CD4-positive, CD25-positive, alpha-beta regulatory T cell (primary cell): ENCODE results near the gene PPIL6. TPM values are rescaled to one million over a fixed set of nuclear protein-coding genes. Genes with fewer than 3 reads are reported as not detected.

Experiments used
- ATAC-seq, 2 donors: fragments of 150-1000 bp; cut with Tn5 transposase; one replicate each; pipeline ENCODE4 v1.10.0; 2021; ENCODE audit warnings: low read depth in 2 of 2, moderate number of reproducible peaks in 2 of 2, moderate library complexity in 1 of 2
- DNase-seq, 3 donors: peaks; one replicate each; pipeline versions ENCODE4 v3.0.0 to v3.0.0-alpha.2; 2012 to 2022; ENCODE audit warnings: mixed read lengths in 1 of 3
- H3K27ac ChIP-seq: one replicate; pipeline ENCODE4 v1.7.0; 2013; ENCODE audit warnings: mild to moderate bottlenecking, low read length; ENCODE audit not compliant: insufficient read depth, poor library complexity, severe bottlenecking
- H3K27me3 ChIP-seq: one replicate; pipeline ENCODE4 v1.7.0; 2013; ENCODE audit warnings: low read length; ENCODE audit not compliant: control insufficient read depth, insufficient read depth
- H3K36me3 ChIP-seq: one replicate; pipeline ENCODE4 v1.7.0; 2013; ENCODE audit warnings: mild to moderate bottlenecking, low read length, moderate library complexity; ENCODE audit not compliant: control insufficient read depth, insufficient read depth
- H3K4me1 ChIP-seq: 2 replicates; pipeline ENCODE4 v1.7.0; 2013; ENCODE audit warnings: mild to moderate bottlenecking, low read length; ENCODE audit not compliant: insufficient read depth, control insufficient read depth, poor library complexity, severe bottlenecking
- H3K4me3 ChIP-seq: one replicate; pipeline ENCODE4 v1.7.0; 2013; ENCODE audit warnings: low read depth, mild to moderate bottlenecking, low read length, moderate library complexity
- H3K9me3 ChIP-seq, 2 experiments: 1 replicate in 1 of 2; 2 replicates in 1 of 2; pipeline ENCODE4 v1.7.0; 2013; ENCODE audit warnings: low read length in 2 of 2, mild to moderate bottlenecking in 1 of 2, moderate library complexity in 1 of 2; ENCODE audit not compliant: control insufficient read depth in 2 of 2
- H3K27ac Mint-ChIP-seq, 3 donors: one replicate each; pipeline ENCODE4 v1.8.0; 2020 to 2022; ENCODE audit warnings: mild to moderate bottlenecking in 3 of 3, mixed read lengths in 3 of 3, moderate library complexity in 2 of 3
- H3K27me3 Mint-ChIP-seq: one replicate; pipeline ENCODE4 v1.8.0; 2022; ENCODE audit warnings: mild to moderate bottlenecking, mixed read lengths
- H3K36me3 Mint-ChIP-seq: one replicate; pipeline ENCODE4 v1.8.0; 2020; ENCODE audit warnings: mixed read lengths
- H3K4me1 Mint-ChIP-seq, 4 donors: one replicate each; pipeline ENCODE4 v1.8.0; 2020 to 2022; ENCODE audit warnings: mixed read lengths in 4 of 4, mild to moderate bottlenecking in 1 of 4
- H3K4me3 Mint-ChIP-seq, 4 donors: one replicate each; pipeline ENCODE4 v1.8.0; 2020 to 2022; ENCODE audit warnings: mild to moderate bottlenecking in 4 of 4, mixed read lengths in 4 of 4, moderate library complexity in 3 of 4
- H3K9me3 Mint-ChIP-seq, 7 donors: one replicate each; pipeline ENCODE4 v1.8.0; 2020 to 2022; ENCODE audit warnings: mixed read lengths in 7 of 7, mild to moderate bottlenecking in 3 of 7, moderate library complexity in 2 of 7
- polyA plus RNA-seq, 4 donors: library from polyadenylated mRNA; unstranded; fragments of 300-500 nt; fragmentation: Illumina TruSeq; gene quantifications; one replicate each; pipeline ENCODE4 v1.2.3, GENCODE V29; 2021
- total RNA-seq: library from RNA; stranded (reverse); gene quantifications from one replicate; pipeline ENCODE4 v1.2.3, GENCODE V29; 2022

The PPIL6 gene
- total and polyA plus RNA-seq, 5 donors from 2014 or later = 0.24 to 0.91 (median 0.42) TPM

GRCh38 chr6:109451376-109451775, 10.9 kb upstream of the PPIL6 start:
- H3K4me3 ChIP-seq = no peak overlapping the region
- H3K36me3 ChIP-seq = peaks cover 11% of the 10 kb centered on the region
- Mint-ChIP-seq H3K36me3 (peaks cover 15% of the 10 kb centered on the region), H3K27ac (peak overlapping the region in 2 of 3 donors; percentile 38 to 96), H3K9me3 (no peaks in the 10 kb centered on the region), H3K4me3 (peak overlapping the region in 2 of 4 donors; percentile 83 to 98), H3K27me3 (peaks cover 5% of the 10 kb centered on the region), H3K4me1 (peaks cover 5 to 71% (median 39%) of the 10 kb centered on the region in 4 donors)
- no peak overlapping the region for H3K27ac ChIP-seq
- no peak for DNase-seq
- H3K4me1 ChIP-seq = peaks cover 55% of the 10 kb centered on the region
- no peak for ATAC-seq
- H3K27me3 ChIP-seq = no peaks in the 10 kb centered on the region
- H3K9me3 ChIP-seq = no peaks in the 10 kb centered on the region

GRCh38 chr6:109450801-109451200, 10.4 kb upstream of the PPIL6 start:
- no peak overlapping the region for H3K27ac ChIP-seq
- no peak overlapping the region for H3K4me3 ChIP-seq
- no peak for ATAC-seq
- H3K9me3 Mint-ChIP-seq = no peaks in the 10 kb centered on the region
- H3K27ac Mint-ChIP-seq = peak overlapping the region in 2 of 3 donors; percentile 92 to 93
- H3K4me1 Mint-ChIP-seq = peaks cover 5 to 68% (median 40%) of the 10 kb centered on the region in 4 donors
- peaks cover 18% of the 10 kb centered on the region for H3K36me3 Mint-ChIP-seq
- DNase-seq = no peak
- peaks cover 17% of the 10 kb centered on the region for H3K36me3 ChIP-seq
- H3K9me3 ChIP-seq = no peaks in the 10 kb centered on the region
- H3K27me3 ChIP-seq = no peaks in the 10 kb centered on the region
- H3K4me1 ChIP-seq = peaks cover 49% of the 10 kb centered on the region
- peaks cover 5% of the 10 kb centered on the region for H3K27me3 Mint-ChIP-seq
- peak overlapping the region in 2 of 4 donors; percentile 58 to 98 for H3K4me3 Mint-ChIP-seq

GRCh38 chr6:109449795-109450673, 9.6 kb upstream of the PPIL6 start:
- H3K4me1 ChIP-seq = peaks cover 49% of the 10 kb centered on the region

GRCh38 chr6:109449064-109449794, 8.8 kb upstream of the PPIL6 start:
- H3K36me3 Mint-ChIP-seq = peaks cover 23% of the 10 kb centered on the region
- H3K4me1 ChIP-seq = peaks cover 44% of the 10 kb centered on the region
- ATAC-seq (no peak), DNase-seq (no peak)
- no peaks in the 10 kb centered on the region for H3K27me3 Mint-ChIP-seq
- H3K4me3 Mint-ChIP-seq = peak overlapping the region; percentile 21 to 98 (median 78)
- peak overlapping the region; percentile 87 to 93 (median 92) for H3K27ac Mint-ChIP-seq
- H3K36me3 ChIP-seq = peaks cover 32% of the 10 kb centered on the region
- H3K27me3 ChIP-seq = no peaks in the 10 kb centered on the region
- H3K4me3 ChIP-seq = no peak overlapping the region
- peaks cover 5 to 63% (median 33%) of the 10 kb centered on the region in 4 donors for H3K4me1 Mint-ChIP-seq
- H3K9me3 ChIP-seq = no peaks in the 10 kb centered on the region
- no peaks in the 10 kb centered on the region for H3K9me3 Mint-ChIP-seq
- peak overlapping the region; percentile 41 for H3K27ac ChIP-seq

More at GRCh38 chr6:109449795-109450673, 9.6 kb upstream of the PPIL6 start:
- Mint-ChIP-seq H3K9me3 (no peaks in the 10 kb centered on the region), H3K36me3 (peaks cover 23% of the 10 kb centered on the region), H3K27ac (peak overlapping the region; percentile 92 to 93 (median 93)), H3K4me1 (peaks cover 5 to 69% (median 38%) of the 10 kb centered on the region in 4 donors), H3K27me3 (peaks cover 1% of the 10 kb centered on the region), H3K4me3 (peak overlapping the region; percentile 7 to 98 (median 78))
- DNase-seq (peak in 2 of 3 donors; percentile 51 to 84), ATAC-seq (peak; percentile 78)
- Histone ChIP-seq H3K27me3 (no peaks in the 10 kb centered on the region), H3K27ac (peak overlapping the region; percentile 41), H3K4me3 (peak overlapping the region; percentile 32), H3K36me3 (peaks cover 24% of the 10 kb centered on the region), H3K9me3 (no peaks in the 10 kb centered on the region)

GRCh38 chr6:109448615-109449014, 8.2 kb upstream of the PPIL6 start:
- Mint-ChIP-seq H3K4me1 (peaks cover 5 to 59% (median 33%) of the 10 kb centered on the region in 4 donors), H3K9me3 (no peaks in the 10 kb centered on the region), H3K27me3 (no peaks in the 10 kb centered on the region), H3K4me3 (peak overlapping the region in 3 of 4 donors; percentile 21 to 64 (median 54)), H3K36me3 (peaks cover 23% of the 10 kb centered on the region), H3K27ac (peak overlapping the region; percentile 32 to 93 (median 54))
- Histone ChIP-seq H3K4me3 (no peak overlapping the region), H3K4me1 (peaks cover 38% of the 10 kb centered on the region), H3K9me3 (no peaks in the 10 kb centered on the region), H3K27ac (no peak overlapping the region), H3K36me3 (peaks cover 34% of the 10 kb centered on the region), H3K27me3 (no peaks in the 10 kb centered on the region)
- DNase-seq (no peak), ATAC-seq (no peak)

- ATAC-seq (no peak), DNase-seq (no peak)
- H3K4me3 Mint-ChIP-seq = peak overlapping the region in 2 of 4 donors; percentile 52 to 54
- peaks cover 5 to 61% (median 35%) of the 10 kb centered on the region in 4 donors for H3K4me1 Mint-ChIP-seq
- H3K36me3 Mint-ChIP-seq = peaks cover 23% of the 10 kb centered on the region
- Histone ChIP-seq H3K36me3 (peaks cover 36% of the 10 kb centered on the region), H3K4me1 (peaks cover 36% of the 10 kb centered on the region), H3K27ac (no peak overlapping the region), H3K9me3 (no peaks in the 10 kb centered on the region), H3K4me3 (no peak overlapping the region), H3K27me3 (no peaks in the 10 kb centered on the region)
- H3K27ac Mint-ChIP-seq = peak overlapping the region; percentile 52 to 90 (median 54)
- H3K27me3 Mint-ChIP-seq = peaks cover 2% of the 10 kb centered on the region
- peaks cover 0 to 3% (median 0%) of the 10 kb centered on the region in 7 donors for H3K9me3 Mint-ChIP-seq
These were observed 7.6 kb upstream of the PPIL6 start for GRCh38 chr6:109447878-109448555.

GRCh38 chr6:109447087-109447486, 6.7 kb upstream of the PPIL6 start:
- ATAC-seq (no peak), DNase-seq (no peak)
- peaks cover 6% of the 10 kb centered on the region for H3K27me3 Mint-ChIP-seq
- H3K36me3 Mint-ChIP-seq = peaks cover 23% of the 10 kb centered on the region
- peaks cover 0 to 3% (median 0%) of the 10 kb centered on the region in 7 donors for H3K9me3 Mint-ChIP-seq
- Histone ChIP-seq H3K27ac (no peak overlapping the region), H3K36me3 (peaks cover 41% of the 10 kb centered on the region), H3K27me3 (no peaks in the 10 kb centered on the region), H3K4me1 (peaks cover 31% of the 10 kb centered on the region), H3K4me3 (no peak overlapping the region), H3K9me3 (no peaks in the 10 kb centered on the region)
- peak overlapping the region in 1 of 4 donors; percentile 12 for H3K4me3 Mint-ChIP-seq
- peaks cover 5 to 61% (median 35%) of the 10 kb centered on the region in 4 donors for H3K4me1 Mint-ChIP-seq
- H3K27ac Mint-ChIP-seq = peak overlapping the region in 1 of 3 donors; percentile 95
